ENCODE data around the gene PLA2G2E.
"Not testable (repeated sequence)": the region's sequence is repeated elsewhere in the genome, so short reads cannot be mapped to it uniquely, and the experiment has no call there.

The PLA2G2E gene

GRCh38 chr1:19885821-19886220 is 37.6 kb downstream of the PLA2G2E start:
- Histone ChIP-seq H3K9me3 (ENCODE audit: control insufficient read depth in 2 of 2, low read length in 2 of 2) (no peaks in the 10 kb centered on the region), H3K4me1 (ENCODE audit: control insufficient read depth, insufficient read depth, low read length) (peaks cover 20% of the 10 kb centered on the region), H3K27me3 (ENCODE audit: control insufficient read depth in 1 of 2, insufficient read depth in 2 of 2, low read length in 2 of 2) (no peaks in the 10 kb centered on the region), H3K9ac (ENCODE audit: low read length in 2 of 2) (no peak overlapping the region), H3K4me3 (ENCODE audit: low read length in 2 of 2) (no peak overlapping the region), H3K27ac (ENCODE audit: low read length) (no peak overlapping the region), H3K36me3 (ENCODE audit: control insufficient read depth in 2 of 2, insufficient read depth in 2 of 2, low read length in 2 of 2) (peaks cover 0 to 5% of the 10 kb centered on the region in 2 donors)

- Histone ChIP-seq H3K4me1 (ENCODE audit: control insufficient read depth, insufficient read depth, low read length) (peaks cover 20% of the 10 kb centered on the region), H3K36me3 (ENCODE audit: control insufficient read depth in 2 of 2, insufficient read depth in 2 of 2, low read length in 2 of 2) (peaks cover 0 to 4% of the 10 kb centered on the region in 2 donors), H3K27me3 (ENCODE audit: control insufficient read depth in 1 of 2, insufficient read depth in 2 of 2, low read length in 2 of 2) (no peaks in the 10 kb centered on the region), H3K27ac (ENCODE audit: low read length) (no peak overlapping the region), H3K9ac (ENCODE audit: low read length in 2 of 2) (no peak overlapping the region), H3K4me3 (ENCODE audit: low read length in 2 of 2) (no peak overlapping the region), H3K9me3 (ENCODE audit: control insufficient read depth in 2 of 2, low read length in 2 of 2) (no peaks in the 10 kb centered on the region)
These were observed 39.1 kb downstream of the PLA2G2E start for GRCh38 chr1:19884312-19884711.

GRCh38 chr1:19882111-19883071 is 41.0 kb downstream of the PLA2G2E start, which contains the start of gene OTUD3:
Gene OTUD3 (plus strand): TSS chr1:19882395. CDS start chr1:19882514, 119 bp downstream.
- Histone ChIP-seq H3K9me3 (ENCODE audit: control insufficient read depth in 2 of 2, low read length in 2 of 2) (no peaks in the 10 kb centered on the region), H3K27ac (ENCODE audit: low read length) (peak within 1 kb of the TSS; percentile 84), H3K27me3 (ENCODE audit: control insufficient read depth in 1 of 2, insufficient read depth in 2 of 2, low read length in 2 of 2) (peaks cover 0 to 2% of the 10 kb centered on the region in 2 donors), H3K4me3 (ENCODE audit: low read length in 2 of 2) (peak within 1 kb of the TSS; percentile 88 to 91), H3K36me3 (ENCODE audit: control insufficient read depth in 2 of 2, insufficient read depth in 2 of 2, low read length in 2 of 2) (peaks cover 0 to 1% of the 10 kb centered on the region in 2 donors), H3K9ac (ENCODE audit: low read length in 2 of 2) (peak within 1 kb of the TSS; percentile 56 to 93), H3K4me1 (ENCODE audit: control insufficient read depth, insufficient read depth, low read length) (peaks cover 20% of the 10 kb centered on the region)

GRCh38 chr1:19880841-19881240 is 42.6 kb downstream of the PLA2G2E start:
- H3K9ac ChIP-seq (ENCODE audit: low read length in 2 of 2); H3K4me3 ChIP-seq (ENCODE audit: low read length in 2 of 2); H3K27me3 ChIP-seq (ENCODE audit: control insufficient read depth in 1 of 2, insufficient read depth in 2 of 2, low read length in 2 of 2); H3K27ac ChIP-seq (ENCODE audit: low read length); H3K9me3 ChIP-seq (ENCODE audit: control insufficient read depth in 2 of 2, low read length in 2 of 2); H3K36me3 ChIP-seq (ENCODE audit: control insufficient read depth in 2 of 2, insufficient read depth in 2 of 2, low read length in 2 of 2): not testable (repeated sequence)
- H3K4me1 ChIP-seq (ENCODE audit: control insufficient read depth, insufficient read depth, low read length): peaks cover 20% of the 10 kb centered on the region

- no peak overlapping the region for H3K27ac ChIP-seq (ENCODE audit: low read length)
- H3K4me3 ChIP-seq (ENCODE audit: low read length in 2 of 2): no peak overlapping the region
- no peak overlapping the region for H3K9ac ChIP-seq (ENCODE audit: low read length in 2 of 2)
- no peaks in the 10 kb centered on the region for H3K36me3 ChIP-seq (ENCODE audit: control insufficient read depth in 2 of 2, insufficient read depth in 2 of 2, low read length in 2 of 2)
- H3K27me3 ChIP-seq (ENCODE audit: control insufficient read depth in 1 of 2, insufficient read depth in 2 of 2, low read length in 2 of 2): peaks cover 2 to 3% of the 10 kb centered on the region in 2 donors
- peaks cover 16% of the 10 kb centered on the region for H3K4me1 ChIP-seq (ENCODE audit: control insufficient read depth, insufficient read depth, low read length)
- no peaks in the 10 kb centered on the region for H3K9me3 ChIP-seq (ENCODE audit: control insufficient read depth in 2 of 2, low read length in 2 of 2)
These were observed 43.8 kb downstream of the PLA2G2E start for GRCh38 chr1:19879661-19880060.

- no peak overlapping the region for H3K4me3 ChIP-seq (ENCODE audit: low read length in 2 of 2)
- H3K9ac ChIP-seq (ENCODE audit: low read length in 2 of 2): no peak overlapping the region
- peaks cover 16% of the 10 kb centered on the region for H3K4me1 ChIP-seq (ENCODE audit: control insufficient read depth, insufficient read depth, low read length)
- H3K36me3 ChIP-seq (ENCODE audit: control insufficient read depth in 2 of 2, insufficient read depth in 2 of 2, low read length in 2 of 2): no peaks in the 10 kb centered on the region
- peaks cover 2 to 3% of the 10 kb centered on the region in 2 donors for H3K27me3 ChIP-seq (ENCODE audit: control insufficient read depth in 1 of 2, insufficient read depth in 2 of 2, low read length in 2 of 2)
- no peak overlapping the region for H3K27ac ChIP-seq (ENCODE audit: low read length)
- H3K9me3 ChIP-seq (ENCODE audit: control insufficient read depth in 2 of 2, low read length in 2 of 2): no peaks in the 10 kb centered on the region
These were observed 44.2 kb downstream of the PLA2G2E start for GRCh38 chr1:19879227-19879626.

- no peak overlapping the region for H3K27ac ChIP-seq (ENCODE audit: low read length)
- H3K9ac ChIP-seq (ENCODE audit: low read length in 2 of 2): no peak overlapping the region
- no peaks in the 10 kb centered on the region for H3K36me3 ChIP-seq (ENCODE audit: control insufficient read depth in 2 of 2, insufficient read depth in 2 of 2, low read length in 2 of 2)
- peaks cover 10% of the 10 kb centered on the region for H3K4me1 ChIP-seq (ENCODE audit: control insufficient read depth, insufficient read depth, low read length)
- H3K9me3 ChIP-seq (ENCODE audit: control insufficient read depth in 2 of 2, low read length in 2 of 2): no peaks in the 10 kb centered on the region
- H3K4me3 ChIP-seq (ENCODE audit: low read length in 2 of 2): no peak overlapping the region
- peaks cover 2 to 3% of the 10 kb centered on the region in 2 donors for H3K27me3 ChIP-seq (ENCODE audit: control insufficient read depth in 1 of 2, insufficient read depth in 2 of 2, low read length in 2 of 2)
These were observed 44.8 kb downstream of the PLA2G2E start for GRCh38 chr1:19878637-19878985.

- H3K9ac ChIP-seq (ENCODE audit: low read length in 2 of 2): no peak overlapping the region
- no peak overlapping the region for H3K27ac ChIP-seq (ENCODE audit: low read length)
- no peaks in the 10 kb centered on the region for H3K9me3 ChIP-seq (ENCODE audit: control insufficient read depth in 2 of 2, low read length in 2 of 2)
- peaks cover 2 to 5% of the 10 kb centered on the region in 2 donors for H3K27me3 ChIP-seq (ENCODE audit: control insufficient read depth in 1 of 2, insufficient read depth in 2 of 2, low read length in 2 of 2)
- no peaks in the 10 kb centered on the region for H3K36me3 ChIP-seq (ENCODE audit: control insufficient read depth in 2 of 2, insufficient read depth in 2 of 2, low read length in 2 of 2)
- H3K4me1 ChIP-seq (ENCODE audit: control insufficient read depth, insufficient read depth, low read length): peaks cover 5% of the 10 kb centered on the region
- no peak overlapping the region for H3K4me3 ChIP-seq (ENCODE audit: low read length in 2 of 2)
These were observed 45.4 kb downstream of the PLA2G2E start for GRCh38 chr1:19877821-19878636.

- Histone ChIP-seq H3K27me3 (ENCODE audit: control insufficient read depth in 1 of 2, insufficient read depth in 2 of 2, low read length in 2 of 2) (peaks cover 2 to 5% of the 10 kb centered on the region in 2 donors), H3K36me3 (ENCODE audit: control insufficient read depth in 2 of 2, insufficient read depth in 2 of 2, low read length in 2 of 2) (no peaks in the 10 kb centered on the region), H3K27ac (ENCODE audit: low read length) (no peak overlapping the region), H3K9me3 (ENCODE audit: control insufficient read depth in 2 of 2, low read length in 2 of 2) (no peaks in the 10 kb centered on the region), H3K4me3 (ENCODE audit: low read length in 2 of 2) (no peak overlapping the region), H3K4me1 (ENCODE audit: control insufficient read depth, insufficient read depth, low read length) (peaks cover 3% of the 10 kb centered on the region), H3K9ac (ENCODE audit: low read length in 2 of 2) (no peak overlapping the region)
These were observed 46.2 kb downstream of the PLA2G2E start for GRCh38 chr1:19877181-19877750.

GRCh38 chr1:19872190-19872589 is 51.2 kb downstream of the PLA2G2E start:
- Histone ChIP-seq H3K4me1 (ENCODE audit: control insufficient read depth, insufficient read depth, low read length) (no peaks in the 10 kb centered on the region), H3K9me3 (ENCODE audit: control insufficient read depth in 2 of 2, low read length in 2 of 2) (no peaks in the 10 kb centered on the region), H3K36me3 (ENCODE audit: control insufficient read depth in 2 of 2, insufficient read depth in 2 of 2, low read length in 2 of 2) (no peaks in the 10 kb centered on the region), H3K9ac (ENCODE audit: low read length in 2 of 2) (no peak overlapping the region), H3K27ac (ENCODE audit: low read length) (no peak overlapping the region), H3K4me3 (ENCODE audit: low read length in 2 of 2) (no peak overlapping the region), H3K27me3 (ENCODE audit: control insufficient read depth in 1 of 2, insufficient read depth in 2 of 2, low read length in 2 of 2) (peaks cover 2 to 9% of the 10 kb centered on the region in 2 donors)
